ENCODE measurements around the gene AACS. TPM values are rescaled to one million over a fixed set of nuclear protein-coding genes. Genes with fewer than 3 reads are reported as not detected.

Gene AACS
- total and polyA plus RNA-seq, 2 donors (not counting 1 experiment from before 2014, with no cell fraction given), result 6.1 to 20.8 TPM

DNA sequence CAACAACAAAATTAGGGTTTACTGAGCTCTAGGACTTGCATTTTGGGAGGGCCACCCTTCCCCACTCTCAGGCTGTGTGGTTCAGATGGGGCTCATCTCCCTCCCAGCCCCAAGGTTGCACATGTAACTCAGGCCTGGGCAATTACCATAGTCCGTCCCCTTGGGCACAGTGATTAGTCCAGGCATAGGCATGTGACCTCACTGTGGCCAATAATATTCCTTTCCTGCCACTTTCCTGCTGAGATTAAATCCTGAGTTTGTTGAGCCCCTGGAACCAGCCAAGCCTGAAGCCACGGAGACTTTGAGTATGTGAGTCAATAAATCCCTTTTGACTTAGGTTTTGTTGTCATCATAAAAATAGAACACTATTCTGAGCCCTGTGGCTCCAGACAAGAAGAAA, 113.0 kb downstream of the AACS start:
- Histone ChIP-seq H3K36me3 (replicated peaks in 1 of 2; ENCODE audit: control extremely low read depth in 1 of 2, control insufficient read depth in 1 of 2, extremely low read depth in 1 of 2, insufficient read depth in 2 of 2, low read length in 1 of 2) (no peaks in the 10 kb centered on the region), H3K27me3 (replicated peaks in 1 of 4; ENCODE audit: control extremely low read depth in 1 of 4, control insufficient read depth in 3 of 4, insufficient read depth in 4 of 4, low read length in 3 of 4) (peaks cover 0 to 38% (median 16%) of the 10 kb centered on the region in 4 experiments), H3K4me2 (replicated peaks; ENCODE audit: low read depth, low read length, poor library complexity, severe bottlenecking) (no peak overlapping the region), H4K20me1 (ENCODE audit: control insufficient read depth, insufficient read depth, low read length, poor library complexity, severe bottlenecking) (no peaks in the 10 kb centered on the region), H3K9me3 (ENCODE audit: control extremely low read depth in 1 of 3, control insufficient read depth in 2 of 3, insufficient read depth in 1 of 3, low read length in 2 of 3) (peaks cover 0 to 19% (median 6%) of the 10 kb centered on the region in 3 donors), H3K9ac (ENCODE audit: low read length) (no peak overlapping the region), H3K79me2 (ENCODE audit: control insufficient read depth, insufficient read depth, low read length) (no peaks in the 10 kb centered on the region), H3K27ac (ENCODE audit: low read length in 2 of 2) (no peak overlapping the region), H3K4me3 (ENCODE audit: control extremely low read depth in 1 of 5, extremely low read depth in 1 of 5, insufficient read depth in 1 of 5, low read depth in 2 of 5, low read length in 4 of 5) (no peak overlapping the region), H2AFZ (ENCODE audit: insufficient read depth, low read depth, low read length, poor library complexity, severe bottlenecking) (no peak overlapping the region), H3K4me1 (ENCODE audit: control insufficient read depth in 2 of 2, insufficient read depth in 2 of 2, low read length in 2 of 2) (peaks cover under 1 to 3% of the 10 kb centered on the region in 2 donors)
- peaks cover 47% of the 10 kb centered on the region for H3K27me3 Mint-ChIP-seq
- intact Hi-C loops (cut with micrococcal nuclease), result no loop called here
- DNase-seq (no peak), ATAC-seq (ENCODE audit: low read depth) (no peak)
- CTCF ChIA-PET, result no interaction called here
- peaks cover 1% of the 10 kb centered on the region for H3K4me1 Mint-ChIP-seq
- WGBS (ENCODE audit: insufficient coverage), result 100% methylated on average over 1 of the region's 2 CpGs
- no peak overlapping the region for H3K4me3 Mint-ChIP-seq
- no peaks in the 10 kb centered on the region for H3K9me3 Mint-ChIP-seq (ENCODE audit: insufficient read depth)
- POLR2A ChIA-PET, result no interaction called here
- no peak for TF ChIP-seq EZH2 (IDR thresholded peaks at IDR 0.05; ENCODE audit: borderline replicate concordance, insufficient read depth, low read depth, low read length, poor library complexity, severe bottlenecking)
- TF ChIP-seq, protein P1, sequence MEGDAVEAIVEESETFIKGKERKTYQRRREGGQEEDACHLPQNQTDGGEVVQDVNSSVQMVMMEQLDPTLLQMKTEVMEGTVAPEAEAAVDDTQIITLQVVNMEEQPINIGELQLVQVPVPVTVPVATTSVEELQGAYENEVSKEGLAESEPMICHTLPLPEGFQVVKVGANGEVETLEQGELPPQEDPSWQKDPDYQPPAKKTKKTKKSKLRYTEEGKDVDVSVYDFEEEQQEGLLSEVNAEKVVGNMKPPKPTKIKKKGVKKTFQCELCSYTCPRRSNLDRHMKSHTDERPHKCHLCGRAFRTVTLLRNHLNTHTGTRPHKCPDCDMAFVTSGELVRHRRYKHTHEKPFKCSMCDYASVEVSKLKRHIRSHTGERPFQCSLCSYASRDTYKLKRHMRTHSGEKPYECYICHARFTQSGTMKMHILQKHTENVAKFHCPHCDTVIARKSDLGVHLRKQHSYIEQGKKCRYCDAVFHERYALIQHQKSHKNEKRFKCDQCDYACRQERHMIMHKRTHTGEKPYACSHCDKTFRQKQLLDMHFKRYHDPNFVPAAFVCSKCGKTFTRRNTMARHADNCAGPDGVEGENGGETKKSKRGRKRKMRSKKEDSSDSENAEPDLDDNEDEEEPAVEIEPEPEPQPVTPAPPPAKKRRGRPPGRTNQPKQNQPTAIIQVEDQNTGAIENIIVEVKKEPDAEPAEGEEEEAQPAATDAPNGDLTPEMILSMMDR (IDR thresholded peaks at IDR 0.05), result no peak
- no peak overlapping the region for H3K27ac Mint-ChIP-seq

DNA sequence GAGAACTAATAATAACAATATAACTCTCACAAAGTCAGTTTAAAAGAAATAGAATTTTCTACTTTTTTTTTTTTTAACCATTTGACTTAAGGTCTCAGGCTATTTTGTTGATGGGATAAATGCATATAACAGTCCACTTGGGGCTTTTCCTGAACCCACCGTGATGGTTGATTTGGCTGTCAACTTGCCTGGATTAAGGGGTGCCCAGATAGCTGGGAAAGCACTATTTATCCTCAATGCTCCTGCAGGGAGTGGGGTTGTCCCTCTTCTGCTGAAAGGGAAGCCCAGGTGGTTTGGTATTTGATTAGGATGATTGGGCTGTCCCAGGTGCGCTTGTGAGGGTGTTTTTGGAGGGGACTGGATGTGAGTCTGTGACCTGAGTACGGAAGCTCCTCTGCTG, 114.9 kb downstream of the AACS start:
- Mint-ChIP-seq H3K27ac (no peak overlapping the region), H3K4me3 (no peak overlapping the region), H3K27me3 (peaks cover 62% of the 10 kb centered on the region), H3K4me1 (peaks cover 6% of the 10 kb centered on the region), H3K9me3 (ENCODE audit: insufficient read depth) (no peaks in the 10 kb centered on the region)
- POLR2A ChIA-PET, result no interaction called here
- Histone ChIP-seq H3K79me2 (ENCODE audit: control insufficient read depth, insufficient read depth, low read length) (no peaks in the 10 kb centered on the region), H3K4me1 (ENCODE audit: control insufficient read depth in 2 of 2, insufficient read depth in 2 of 2, low read length in 2 of 2) (peaks cover 4 to 7% of the 10 kb centered on the region in 2 donors), H4K20me1 (ENCODE audit: control insufficient read depth, insufficient read depth, low read length, poor library complexity, severe bottlenecking) (no peaks in the 10 kb centered on the region), H3K9ac (ENCODE audit: low read length) (no peak overlapping the region), H3K9me3 (ENCODE audit: control extremely low read depth in 1 of 3, control insufficient read depth in 2 of 3, insufficient read depth in 1 of 3, low read length in 2 of 3) (peaks cover 0 to 15% (median 4%) of the 10 kb centered on the region in 3 donors), H2AFZ (ENCODE audit: insufficient read depth, low read depth, low read length, poor library complexity, severe bottlenecking) (no peak overlapping the region), H3K4me3 (ENCODE audit: control extremely low read depth in 1 of 5, extremely low read depth in 1 of 5, insufficient read depth in 1 of 5, low read depth in 2 of 5, low read length in 4 of 5) (no peak overlapping the region), H3K27me3 (replicated peaks in 1 of 4; ENCODE audit: control extremely low read depth in 1 of 4, control insufficient read depth in 3 of 4, insufficient read depth in 4 of 4, low read length in 3 of 4) (peaks cover 0 to 48% (median 21%) of the 10 kb centered on the region in 4 experiments), H3K36me3 (replicated peaks in 1 of 2; ENCODE audit: control extremely low read depth in 1 of 2, control insufficient read depth in 1 of 2, extremely low read depth in 1 of 2, insufficient read depth in 2 of 2, low read length in 1 of 2) (no peaks in the 10 kb centered on the region), H3K27ac (ENCODE audit: low read length in 2 of 2) (no peak overlapping the region), H3K4me2 (replicated peaks; ENCODE audit: low read depth, low read length, poor library complexity, severe bottlenecking) (no peak overlapping the region)
- ATAC-seq (ENCODE audit: low read depth) (no peak), DNase-seq (no peak)
- CTCF ChIA-PET, result interaction anchor here (0.6 to 1.9 kb wide), 4 partner anchors 10 to 24 kb away, joined by 3 to 5 read pairs (median 4); no protein-coding TSS in a partner anchor
- TF ChIP-seq, protein P1 (IDR thresholded peaks at IDR 0.05), result no peak
- TF ChIP-seq EZH2 (IDR thresholded peaks at IDR 0.05; ENCODE audit: borderline replicate concordance, insufficient read depth, low read depth, low read length, poor library complexity, severe bottlenecking), result no peak
- WGBS (ENCODE audit: insufficient coverage), result 100% methylated on average over 2 of the region's 3 CpGs
- intact Hi-C loops (cut with micrococcal nuclease), result loop anchor here (10.0 kb wide), 2 partner anchors 345 to 1565 kb away; no protein-coding TSS in a partner anchor
